T-helper 1 cell (primary cell): ENCODE measurements around the gene HRH1.
A peak's percentile ranks its signal among the peaks of the same experiment; 100 is the strongest.
"Not testable (repeated sequence)": the region's sequence is repeated elsewhere in the genome, so short reads cannot be mapped to it uniquely, and the experiment has no call there.

Experiments used
- DNase-seq, 5 donors: peaks; one replicate each; pipeline ENCODE4 v3.0.0-alpha.2; 2012 to 2020

The HRH1 gene

DNA sequence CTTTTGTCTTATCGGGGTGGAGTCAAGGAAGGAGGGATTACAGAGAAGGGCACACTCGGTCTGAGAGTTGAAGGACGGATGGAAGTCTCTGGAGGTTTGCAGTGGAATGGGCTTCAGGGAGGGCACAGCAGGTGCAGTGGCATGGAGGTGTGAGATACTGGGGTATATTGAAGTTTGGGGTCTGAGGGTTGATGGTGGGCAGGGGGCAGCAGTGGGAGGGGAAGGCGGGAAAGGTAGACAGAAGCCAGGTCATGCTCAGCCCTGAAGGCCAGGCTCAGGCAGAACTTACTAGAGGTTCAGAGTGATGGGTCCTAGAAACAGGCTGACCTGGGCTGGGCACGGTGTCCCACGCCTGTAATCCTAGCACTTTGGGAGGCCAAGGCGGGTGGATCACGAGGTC lies 52.7 kb downstream of the HRH1 start:
- DNase-seq: no peak

GRCh38 chr3:11211531-11212298 lies 57.4 kb downstream of the HRH1 start:
- no peak for DNase-seq

- DNase-seq: no peak
Measured at GRCh38 chr3:11212299-11212608, 58.0 kb downstream of the HRH1 start.

- DNase-seq: no peak
Measured at GRCh38 chr3:11212784-11213183, 58.5 kb downstream of the HRH1 start.

DNA sequence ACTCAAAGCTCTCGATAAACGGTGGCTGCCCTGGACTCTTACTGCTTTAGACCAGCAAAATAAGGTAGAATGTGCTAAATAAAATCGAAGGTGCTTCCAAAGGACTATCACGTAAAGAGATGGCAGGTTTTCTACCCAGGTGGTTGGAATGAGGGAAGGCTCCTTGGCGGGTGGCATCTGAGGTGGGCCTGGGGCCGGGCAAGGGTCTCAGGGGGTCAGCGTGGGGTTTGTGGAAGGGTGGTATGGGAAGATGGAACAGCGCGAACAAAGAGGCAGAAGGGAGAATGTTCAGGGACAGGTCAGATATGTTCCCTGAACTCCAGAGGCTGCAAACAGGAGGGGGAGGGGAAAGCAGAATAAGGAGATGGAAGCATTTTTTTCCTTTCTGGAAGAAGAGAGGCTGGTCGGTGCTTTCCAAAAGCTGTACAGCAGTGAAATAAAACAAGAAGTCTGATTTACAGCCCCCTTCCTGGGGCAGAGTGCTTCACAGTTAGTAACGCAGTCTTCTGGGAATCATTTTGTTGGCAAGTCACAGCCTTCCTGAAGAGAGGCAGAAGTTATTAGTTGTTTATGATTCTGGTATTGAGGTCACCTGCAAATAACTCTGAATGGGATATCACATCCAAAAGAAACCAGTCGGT lies 59.6 kb downstream of the HRH1 start:
- no peak for DNase-seq

DNA sequence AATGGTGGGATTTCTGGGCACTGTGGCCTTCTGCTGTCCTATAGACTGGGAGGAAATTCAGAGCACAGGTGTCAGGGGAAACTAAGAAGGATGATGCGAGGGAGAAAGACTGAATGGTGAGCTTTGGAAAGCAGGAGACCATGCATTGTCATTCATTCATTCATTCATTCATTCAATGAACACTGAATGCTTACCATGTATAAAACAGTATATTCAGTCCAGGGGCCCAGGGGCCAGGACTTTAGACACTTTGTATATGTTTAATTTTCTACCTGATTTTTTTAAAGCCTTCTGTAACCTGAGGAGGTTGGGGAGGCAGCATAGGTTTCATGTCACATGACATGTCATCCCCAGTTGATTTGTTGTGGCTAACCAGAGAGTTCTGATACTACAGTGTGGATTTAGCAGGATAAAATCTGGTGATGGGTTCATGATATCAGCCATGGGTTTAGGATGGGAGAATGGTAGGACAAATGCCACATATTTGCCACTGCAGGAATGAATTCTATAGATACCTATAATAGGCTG lies 60.2 kb downstream of the HRH1 start:
- no peak for DNase-seq

DNA sequence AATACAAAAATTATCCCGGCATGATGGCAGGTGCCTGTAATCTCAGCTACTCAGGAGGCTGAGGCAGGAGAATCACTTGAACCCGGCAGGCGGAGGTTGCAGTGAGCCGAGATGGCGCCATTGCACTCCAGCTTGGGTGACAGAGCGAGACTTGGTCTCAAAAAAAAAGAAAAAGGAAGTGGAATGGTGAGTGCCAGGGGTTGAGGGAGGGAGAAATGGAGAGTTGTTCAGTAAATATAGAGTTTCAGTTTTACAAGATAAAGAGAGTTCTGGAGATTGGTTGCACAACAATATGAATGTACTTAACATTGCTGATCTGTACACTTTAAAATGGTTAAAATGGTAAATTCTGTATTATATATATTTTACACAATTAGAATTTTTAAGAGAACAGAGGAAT lies 63.1 kb downstream of the HRH1 start:
- not testable (repeated sequence) for DNase-seq

DNA sequence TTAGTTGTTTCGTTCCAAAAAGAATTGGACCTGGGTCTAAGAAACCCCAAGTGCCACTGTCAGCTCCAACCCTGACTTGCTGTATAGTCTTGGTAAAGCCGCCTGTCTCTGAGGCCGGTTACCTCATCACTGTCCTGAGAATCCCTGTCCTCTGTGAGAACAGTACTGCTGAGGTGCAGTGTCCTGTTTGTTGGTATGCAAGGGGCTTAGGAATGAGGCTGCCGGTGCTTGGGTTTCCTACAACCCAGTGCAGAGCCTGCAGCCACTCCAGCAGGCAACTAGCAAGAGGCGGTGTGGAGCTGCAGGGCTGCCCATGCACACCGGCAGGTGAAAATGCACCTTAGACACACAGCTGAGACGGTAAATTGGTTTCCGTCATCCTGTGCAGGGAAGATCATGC lies 65.9 kb downstream of the HRH1 start:
- no peak for DNase-seq

GRCh38 chr3:11221818-11222415 lies 67.6 kb downstream of the HRH1 start:
- DNase-seq: no peak

- DNase-seq: no peak
Measured at GRCh38 chr3:11224010-11224409, 69.7 kb downstream of the HRH1 start.

DNA sequence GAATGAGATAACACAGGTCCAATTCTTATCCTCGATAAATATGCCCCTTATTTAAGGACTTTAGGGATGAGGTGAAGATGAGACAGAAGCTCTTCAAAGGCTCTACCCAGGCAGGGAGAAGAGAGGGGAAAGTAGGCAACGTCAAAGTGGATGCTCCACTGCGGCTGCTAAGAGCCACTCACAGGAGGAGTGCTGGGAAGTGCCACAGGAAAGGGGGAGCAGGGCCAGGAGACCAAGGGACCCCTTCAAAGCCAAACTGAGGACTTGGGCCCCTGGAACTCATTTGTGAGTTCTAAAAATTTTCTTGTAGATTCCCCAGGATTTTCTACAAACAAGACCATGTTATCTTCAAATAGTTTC lies 70.6 kb downstream of the HRH1 start:
- no peak for DNase-seq

GRCh38 chr3:11226042-11226370 lies 71.7 kb downstream of the HRH1 start:
- no peak for DNase-seq

- no peak for DNase-seq
Measured at GRCh38 chr3:11228041-11228440, 73.7 kb downstream of the HRH1 start.

DNA sequence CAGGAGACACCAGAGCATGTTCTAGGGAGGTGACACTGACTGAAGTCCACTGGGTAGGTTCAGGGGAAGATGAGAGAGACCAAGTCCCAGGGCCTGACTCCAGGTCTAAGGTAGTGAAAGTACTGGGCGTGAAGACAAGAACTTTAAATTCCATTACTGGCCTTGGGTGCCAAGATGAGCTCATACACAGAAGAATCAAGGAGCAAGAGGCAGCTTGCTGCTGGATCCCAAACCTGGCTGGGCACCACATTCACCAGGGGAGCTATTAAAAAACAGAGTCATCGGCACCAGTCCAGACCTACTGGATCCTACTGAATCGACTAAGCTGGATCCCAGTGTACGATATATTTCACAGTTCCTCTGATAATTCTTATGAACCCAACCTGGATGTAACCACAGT lies 75.8 kb downstream of the HRH1 start:
- DNase-seq: no peak

GRCh38 chr3:11230832-11231231 lies 76.5 kb downstream of the HRH1 start:
- no peak for DNase-seq

DNA sequence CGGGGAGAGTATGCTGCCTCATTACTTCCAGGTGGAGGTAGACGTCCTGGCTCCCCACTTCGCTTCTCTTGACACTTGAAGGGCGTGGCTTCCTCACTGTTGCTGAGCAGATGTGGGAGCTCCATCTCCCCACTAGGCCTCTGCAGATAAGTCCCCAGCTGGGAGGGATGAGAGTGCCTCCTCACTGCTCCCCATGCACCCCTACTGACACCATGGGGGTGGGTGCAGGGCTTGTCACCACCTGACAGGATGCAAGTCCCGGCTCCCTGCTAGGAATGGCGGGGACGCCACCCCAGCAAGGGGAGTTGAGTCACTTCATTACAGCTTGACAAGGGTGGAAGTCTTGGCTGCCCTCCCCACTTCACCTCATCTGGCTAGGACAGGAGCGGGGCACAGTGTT lies 81.1 kb downstream of the HRH1 start:
- no peak for DNase-seq

- DNase-seq: peak; percentile 37 to 74 (median 61)
Measured at GRCh38 chr3:11236588-11237461, 82.5 kb downstream of the HRH1 start.

GRCh38 chr3:11238060-11238459 lies 83.8 kb downstream of the HRH1 start:
- peak in 1 of 5 donors; percentile 75 for DNase-seq

GRCh38 chr3:11238880-11239279 lies 84.6 kb downstream of the HRH1 start:
- DNase-seq: peak in 1 of 5 donors; percentile 65

- no peak for DNase-seq
Measured at GRCh38 chr3:11239796-11240195, 85.5 kb downstream of the HRH1 start.

DNA sequence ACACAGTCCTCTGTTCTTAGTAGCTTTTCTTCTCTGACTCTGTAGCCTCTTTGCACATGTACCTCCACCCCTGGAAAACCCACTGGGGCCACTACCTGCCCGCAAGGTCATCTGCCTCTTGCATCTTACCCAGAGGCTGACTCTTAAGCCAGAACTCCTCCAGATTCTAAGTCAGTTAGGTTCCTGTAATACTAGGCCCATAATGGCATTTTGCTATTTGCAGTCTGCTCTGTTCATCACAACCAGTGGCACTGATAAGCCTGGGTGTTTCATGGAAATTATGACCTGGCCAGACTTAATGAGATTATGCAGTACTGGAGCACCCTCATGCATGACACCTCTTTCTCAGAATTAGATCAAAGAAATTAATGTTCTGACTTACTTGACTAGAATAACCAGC lies 86.2 kb downstream of the HRH1 start:
- DNase-seq: no peak

- DNase-seq: no peak
Measured at GRCh38 chr3:11244121-11244677, 89.9 kb downstream of the HRH1 start.

- peak in 1 of 5 donors; percentile 10 for DNase-seq
Measured at GRCh38 chr3:11245276-11245675, 91.0 kb downstream of the HRH1 start.
